LoVo (cell line): ENCODE data around the gene USP14.

Source experiments
- DNase-seq: peaks from one replicate; pipeline ENCODE4 v3.0.0-alpha.2; 2016; ENCODE audit warnings: low spot score

The USP14 gene

DNA sequence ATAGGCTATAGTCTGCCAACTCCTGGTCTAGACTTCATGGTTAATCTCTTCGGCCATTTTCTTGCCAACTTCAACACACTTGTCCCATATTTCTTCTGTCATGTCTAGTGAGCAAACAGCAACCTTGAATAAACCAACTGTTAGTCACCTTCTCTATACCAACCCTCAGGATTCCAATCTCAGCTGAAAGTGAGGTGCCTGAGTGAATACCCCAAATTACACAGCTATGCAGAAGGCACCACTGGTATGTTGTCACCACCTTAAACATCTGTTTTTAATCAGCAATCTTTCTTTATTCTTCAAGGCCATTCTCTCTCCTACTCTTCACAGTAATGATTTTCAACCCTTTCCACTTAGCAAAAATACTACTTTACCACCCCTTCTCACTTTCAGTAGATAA, 70.2 kb downstream of the USP14 start:
- DNase-seq = no peak

DNA sequence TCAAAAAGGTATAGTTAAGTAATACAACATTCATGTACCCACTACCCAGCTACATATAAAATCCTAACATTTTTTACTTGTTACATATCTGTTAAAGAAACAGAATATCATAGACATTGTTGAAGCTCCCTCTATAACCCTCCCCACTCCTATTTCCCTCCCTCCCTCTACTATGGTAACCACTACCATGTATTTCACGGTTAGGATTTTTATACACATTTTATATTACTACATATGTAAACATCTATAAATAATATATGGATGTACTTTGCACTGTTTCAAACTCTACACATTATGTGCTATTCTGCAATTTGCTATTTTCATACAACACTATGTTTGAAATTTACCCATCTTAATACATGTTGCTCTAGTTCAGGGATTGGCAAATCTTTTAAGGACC, 73.2 kb downstream of the USP14 start:
- no peak for DNase-seq

DNA sequence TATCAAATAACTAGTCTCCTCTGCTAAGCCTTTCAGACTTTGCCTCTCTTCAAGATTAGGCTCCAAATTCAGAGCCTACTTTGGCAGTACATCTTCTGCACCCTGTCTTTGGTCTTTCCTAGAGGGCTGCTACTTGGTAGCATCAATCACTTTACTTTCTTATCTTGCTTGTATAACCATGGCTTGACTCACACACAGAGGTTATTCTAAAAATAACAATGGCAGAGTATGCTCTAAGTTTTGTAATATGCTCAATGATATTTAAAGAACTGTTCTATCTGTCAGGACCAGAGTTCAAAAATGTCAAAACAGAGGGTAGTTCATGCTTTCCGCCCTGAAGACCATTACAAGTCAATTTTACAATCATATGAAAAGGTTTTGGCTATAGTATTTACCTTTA, 81.8 kb downstream of the USP14 start:
- no peak for DNase-seq

GRCh38 chr18:245282-245847, 87.0 kb downstream of the USP14 start:
- DNase-seq = no peak

DNA sequence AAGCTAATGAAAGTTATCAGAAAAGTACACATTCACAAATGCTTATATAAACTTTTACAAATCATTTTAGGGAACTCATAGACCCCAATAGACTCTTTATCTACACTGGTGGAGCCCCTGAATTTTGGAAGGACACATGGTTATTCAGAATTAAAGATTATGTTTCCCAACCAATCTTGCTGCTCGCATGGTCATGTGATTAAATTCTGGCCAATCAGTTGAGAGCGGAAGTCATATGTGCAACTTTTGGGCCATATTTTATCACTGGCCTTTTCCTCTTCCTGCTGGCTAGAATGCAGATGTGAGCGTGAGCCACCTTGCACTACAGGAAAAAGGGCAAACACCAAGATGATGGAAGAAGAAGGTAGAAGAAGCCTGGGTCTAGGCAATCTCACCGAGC, 89.7 kb downstream of the USP14 start:
- no peak for DNase-seq

DNA sequence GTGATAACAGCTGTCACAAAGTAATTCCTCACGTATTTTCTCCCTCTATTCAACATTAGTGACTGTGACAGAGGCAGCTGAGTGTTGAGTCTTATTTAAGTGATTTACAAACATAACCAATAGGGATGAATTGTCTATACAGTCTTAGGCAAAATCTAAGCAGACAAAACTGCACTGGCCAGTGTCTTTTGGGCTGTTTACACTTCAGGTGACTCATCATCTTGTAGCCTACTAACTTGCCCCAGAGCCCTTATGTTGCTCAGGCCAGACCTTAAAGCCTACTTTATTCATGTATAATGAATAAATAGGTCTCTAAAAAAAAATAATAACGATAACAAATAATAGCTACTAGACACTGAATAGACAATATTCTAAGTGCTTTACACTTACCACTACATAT, 92.3 kb downstream of the USP14 start:
- DNase-seq = no peak

- no peak for DNase-seq
Measured at GRCh38 chr18:251572-251971, 93.2 kb downstream of the USP14 start.

GRCh38 chr18:253121-253520, 94.8 kb downstream of the USP14 start:
- no peak for DNase-seq

DNA sequence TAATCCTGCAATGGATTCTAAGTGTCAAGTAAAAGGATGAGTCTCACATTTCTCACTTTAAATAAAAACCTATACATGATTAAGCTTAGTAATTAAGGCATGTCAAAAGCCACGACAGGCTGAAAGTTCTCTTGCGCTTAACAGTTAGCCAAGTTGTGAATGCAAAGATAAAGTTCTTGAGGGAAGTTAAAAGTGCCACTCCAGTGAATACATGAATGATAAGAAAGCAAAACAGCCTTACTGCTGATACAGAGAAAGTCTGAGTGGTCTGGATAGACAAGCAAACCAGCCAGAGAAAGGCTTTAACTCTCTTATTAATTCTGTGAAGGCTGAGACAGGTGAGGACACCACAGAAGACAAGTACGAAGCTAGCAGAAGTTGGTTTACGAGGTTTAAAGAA, 96.8 kb downstream of the USP14 start:
- DNase-seq = no peak

- no peak for DNase-seq
Measured at GRCh38 chr18:260547-260946, 102.2 kb downstream of the USP14 start.

GRCh38 chr18:261398-262073, 103.2 kb downstream of the USP14 start:
- DNase-seq = no peak
